GM12891 (cell line): ENCODE results near the gene CPSF4L.

Experiments
- POLR2A ChIP-seq: IDR thresholded peaks from 2 replicates; pipeline ENCODE4 v1.6.1; 2011; ENCODE audit warnings: low read depth, low read length, control low read depth
- POLR2AphosphoS5 ChIP-seq: IDR thresholded peaks from 2 replicates; pipeline ENCODE4 v1.6.1; 2011; ENCODE audit warnings: low read depth, low read length, control low read depth
- SPI1 ChIP-seq: IDR thresholded peaks from 2 replicates; pipeline ENCODE4 v1.6.1; 2011; ENCODE audit warnings: low read depth, low read length, control low read depth
- TAF1 ChIP-seq: IDR thresholded peaks from 2 replicates; pipeline ENCODE4 v1.6.1; 2011; ENCODE audit warnings: low read depth, low read length, control low read depth

- TF ChIP-seq POLR2A (no peak), TAF1 (no peak), POLR2AphosphoS5 (no peak), SPI1 (no peak)
Observed at GRCh38 chr17:73268582-73269328, 7.1 kb upstream of the CPSF4L start.
